Ecto neural progenitor cell (in vitro differentiated cells): ENCODE results near the gene ATP2A3.
A peak's percentile ranks its signal among the peaks of the same experiment; 100 is the strongest.
"Not testable (repeated sequence)": the region's sequence is repeated elsewhere in the genome, so short reads cannot be mapped to it uniquely, and the experiment has no call there.

Source experiments
- DNase-seq: peaks from one replicate; pipeline ENCODE4 v3.0.0-alpha.2; 2018; ENCODE audit warnings: low spot score

ATP2A3 gene

GRCh38 chr17:3991699-3992098 lies 27.5 kb upstream of the ATP2A3 start:
- DNase-seq, result not testable (repeated sequence)

GRCh38 chr17:3990386-3991127 lies 26.3 kb upstream of the ATP2A3 start:
- DNase-seq, result no peak

GRCh38 chr17:3989041-3989886 lies 25.0 kb upstream of the ATP2A3 start:
- no peak for DNase-seq

GRCh38 chr17:3988297-3989040 lies 24.2 kb upstream of the ATP2A3 start:
- no peak for DNase-seq

- DNase-seq, result no peak
Observed at GRCh38 chr17:3986939-3987335, 22.7 kb upstream of the ATP2A3 start.

- peak; percentile 37 for DNase-seq
Observed at GRCh38 chr17:3986270-3986938, 22.2 kb upstream of the ATP2A3 start.

- DNase-seq, result no peak
Observed at GRCh38 chr17:3985846-3986245, 21.6 kb upstream of the ATP2A3 start.

GRCh38 chr17:3983606-3984484 lies 19.6 kb upstream of the ATP2A3 start:
- DNase-seq, result peak; percentile 16

- DNase-seq, result peak; percentile 45
Observed at GRCh38 chr17:3982541-3983017, 18.3 kb upstream of the ATP2A3 start.

GRCh38 chr17:3982113-3982512 lies 17.9 kb upstream of the ATP2A3 start:
- DNase-seq, result peak; percentile 52

- peak; percentile 49 for DNase-seq
Observed at GRCh38 chr17:3981455-3981854, 17.2 kb upstream of the ATP2A3 start.

GRCh38 chr17:3980381-3981014 lies 16.3 kb upstream of the ATP2A3 start:
- DNase-seq, result peak; percentile 45

GRCh38 chr17:3979290-3979611 lies 15.0 kb upstream of the ATP2A3 start:
- DNase-seq, result no peak

- no peak for DNase-seq
Observed at GRCh38 chr17:3978421-3979289, 14.4 kb upstream of the ATP2A3 start.

GRCh38 chr17:3977387-3977786 lies 13.2 kb upstream of the ATP2A3 start:
- no peak for DNase-seq

GRCh38 chr17:3976675-3977171 lies 12.5 kb upstream of the ATP2A3 start:
- no peak for DNase-seq

GRCh38 chr17:3974980-3975379 lies 10.7 kb upstream of the ATP2A3 start:
- no peak for DNase-seq

GRCh38 chr17:3974138-3974687 lies 10.0 kb upstream of the ATP2A3 start:
- no peak for DNase-seq
